Posterior cingulate gyrus (tissue), 11 donors: ENCODE measurements around the gene MIB2.
"Not testable (repeated sequence)": the region's sequence is repeated elsewhere in the genome, so short reads cannot be mapped to it uniquely, and the experiment has no call there.

Source experiments
- DNase-seq, 10 donors: peaks; one replicate each; pipeline versions ENCODE4 v3.0.0 to v3.0.0-alpha.2; 2020 to 2021; ENCODE audit warnings: mixed read lengths in 3 of 10
- intact Hi-C: fragments of 100-400 bp; cut with DNase I; formaldehyde crosslinking; loops from one replicate; pipeline ENCODE4 v1.15.1; 2023

The MIB2 gene

GRCh38 chr1:1625404-1625775 lies 10.1 kb downstream of the MIB2 start:
- peak in 2 of 10 donors; percentile 74 to 80 for DNase-seq
- intact Hi-C loops, result no loop called here

GRCh38 chr1:1625824-1626206 lies 10.5 kb downstream of the MIB2 start:
- peak in 1 of 10 donors; percentile 54 for DNase-seq

DNA sequence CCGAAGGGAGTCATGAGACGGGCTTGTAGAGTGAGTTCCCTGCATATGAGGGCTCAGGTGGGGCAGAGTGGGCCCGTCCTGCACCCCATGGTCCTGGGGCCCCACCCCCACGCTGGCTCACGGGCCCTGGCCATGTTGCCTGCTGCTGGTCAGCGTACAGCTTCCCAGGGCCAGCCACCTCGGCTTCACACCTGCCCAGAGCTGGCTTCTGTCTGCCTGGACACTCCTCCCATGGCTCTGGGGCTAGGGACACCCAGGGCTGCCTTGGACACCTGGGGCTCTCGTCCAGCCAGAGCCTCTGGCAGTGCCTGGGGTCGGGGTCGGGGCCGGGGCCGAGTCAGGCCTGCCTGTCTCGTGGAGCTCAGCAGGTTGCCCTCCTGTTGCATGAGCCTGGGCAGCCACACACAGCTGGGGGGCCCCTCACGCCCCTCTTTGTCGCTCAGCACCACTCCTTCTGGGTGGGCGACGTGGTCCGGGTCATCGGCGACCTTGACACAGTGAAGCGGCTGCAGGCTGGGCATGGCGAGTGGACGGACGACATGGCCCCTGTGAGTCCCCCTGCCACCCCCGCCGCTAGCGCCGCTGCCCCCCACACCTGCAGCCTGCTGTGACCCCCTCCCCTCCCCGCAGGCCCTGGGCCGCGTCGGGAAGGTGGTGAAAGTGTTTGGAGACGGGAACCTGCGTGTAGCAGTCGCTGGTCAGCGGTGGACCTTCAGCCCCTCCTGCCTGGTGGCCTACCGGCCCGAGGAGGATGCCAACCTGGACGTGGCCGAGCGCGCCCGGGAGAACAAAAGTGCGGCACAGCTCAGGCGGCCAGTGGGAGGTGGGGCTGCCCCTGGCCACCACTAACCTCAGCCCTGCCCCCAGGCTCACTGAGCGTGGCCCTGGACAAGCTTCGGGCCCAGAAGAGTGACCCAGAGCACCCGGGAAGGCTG lies 11.2 kb downstream of the MIB2 start:
- intact Hi-C loops, result no loop called here
- DNase-seq, result peak in 3 of 10 donors; percentile 61 to 83 (median 62)

More at GRCh38 chr1:1625824-1626206, 10.5 kb downstream of the MIB2 start:
- intact Hi-C loops, result no loop called here

DNA sequence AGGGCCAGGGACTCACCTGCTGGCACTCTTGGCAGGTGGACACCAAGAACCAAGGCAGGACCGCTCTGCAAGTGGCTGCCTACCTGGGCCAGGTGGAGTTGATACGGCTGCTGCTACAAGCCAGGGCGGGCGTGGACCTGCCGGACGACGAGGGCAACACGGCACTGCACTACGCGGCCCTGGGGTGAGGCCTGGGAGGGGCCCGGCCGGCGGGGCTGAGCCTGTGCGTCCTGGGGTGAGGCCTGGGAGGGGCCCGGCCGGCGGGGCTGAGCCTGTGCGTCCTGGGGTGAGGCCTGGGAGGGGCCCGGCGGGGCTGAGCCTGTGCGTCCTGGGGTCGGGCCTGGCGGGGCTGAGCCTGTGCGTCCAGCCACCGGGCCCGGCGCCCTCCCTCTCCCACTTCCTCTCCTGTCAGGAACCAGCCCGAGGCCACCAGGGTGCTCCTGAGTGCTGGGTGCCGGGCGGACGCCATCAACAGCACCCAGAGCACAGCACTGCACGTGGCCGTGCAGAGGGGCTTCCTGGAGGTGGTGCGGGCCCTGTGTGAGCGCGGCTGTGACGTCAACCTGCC lies 12.0 kb downstream of the MIB2 start:
- intact Hi-C loops, result no loop called here
- DNase-seq, result peak in 2 of 10 donors; percentile 60 to 84

GRCh38 chr1:1627829-1628753 lies 12.8 kb downstream of the MIB2 start:
- intact Hi-C loops, result no loop called here
- peak in 4 of 10 donors; percentile 25 to 80 (median 74) for DNase-seq

- DNase-seq, result peak in 4 of 10 donors; percentile 21 to 84 (median 64)
Observed at GRCh38 chr1:1628754-1629429, 13.6 kb downstream of the MIB2 start.

GRCh38 chr1:1629430-1630190 lies 14.3 kb downstream of the MIB2 start:
- DNase-seq, result peak in 4 of 10 donors; percentile 24 to 76 (median 62)
- intact Hi-C loops, result no loop called here

More at GRCh38 chr1:1628754-1629429, 13.6 kb downstream of the MIB2 start:
- intact Hi-C loops, result no loop called here

DNA sequence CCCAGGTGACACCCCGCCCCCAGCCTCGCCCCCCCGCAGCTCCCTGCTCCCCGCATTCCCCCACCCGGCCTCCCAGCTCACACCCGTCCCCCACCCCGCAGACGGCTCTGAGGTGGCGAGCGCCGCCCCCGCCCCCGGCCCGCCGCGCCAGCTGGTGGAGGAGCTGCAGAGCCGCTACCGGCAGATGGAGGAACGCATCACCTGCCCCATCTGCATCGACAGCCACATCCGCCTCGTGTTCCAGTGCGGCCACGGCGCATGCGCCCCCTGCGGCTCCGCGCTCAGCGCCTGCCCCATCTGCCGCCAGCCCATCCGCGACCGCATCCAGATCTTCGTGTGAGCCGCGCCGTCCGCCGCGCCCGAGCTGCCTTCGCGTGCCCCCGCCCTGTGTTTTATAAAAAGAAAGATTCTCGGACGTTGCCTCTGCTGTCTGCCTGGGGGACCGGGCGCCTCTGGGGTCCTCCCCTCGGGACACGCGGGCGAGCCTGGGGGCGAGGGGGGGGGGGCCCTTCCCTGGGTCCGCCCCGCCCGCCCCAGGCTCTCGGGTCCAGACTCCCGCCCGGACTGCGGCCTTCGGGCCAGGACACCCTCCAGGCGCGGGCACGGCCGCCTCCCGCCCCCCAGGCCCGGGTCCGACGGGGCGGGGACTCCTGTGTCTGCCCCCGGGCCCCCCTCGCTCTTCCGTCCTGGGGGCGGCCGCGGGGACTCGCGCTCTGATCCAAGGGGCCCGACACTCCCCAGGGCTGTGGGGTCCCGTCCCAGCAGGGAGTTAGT lies 15.1 kb downstream of the MIB2 start:
- DNase-seq, result peak in 9 of 10 donors; percentile 34 to 96 (median 68)
- intact Hi-C loops, result no loop called here

- DNase-seq, result peak in 5 of 10 donors; percentile 34 to 91 (median 74)
- intact Hi-C loops, result no loop called here
Observed at GRCh38 chr1:1630965-1631781, 15.9 kb downstream of the MIB2 start.

DNA sequence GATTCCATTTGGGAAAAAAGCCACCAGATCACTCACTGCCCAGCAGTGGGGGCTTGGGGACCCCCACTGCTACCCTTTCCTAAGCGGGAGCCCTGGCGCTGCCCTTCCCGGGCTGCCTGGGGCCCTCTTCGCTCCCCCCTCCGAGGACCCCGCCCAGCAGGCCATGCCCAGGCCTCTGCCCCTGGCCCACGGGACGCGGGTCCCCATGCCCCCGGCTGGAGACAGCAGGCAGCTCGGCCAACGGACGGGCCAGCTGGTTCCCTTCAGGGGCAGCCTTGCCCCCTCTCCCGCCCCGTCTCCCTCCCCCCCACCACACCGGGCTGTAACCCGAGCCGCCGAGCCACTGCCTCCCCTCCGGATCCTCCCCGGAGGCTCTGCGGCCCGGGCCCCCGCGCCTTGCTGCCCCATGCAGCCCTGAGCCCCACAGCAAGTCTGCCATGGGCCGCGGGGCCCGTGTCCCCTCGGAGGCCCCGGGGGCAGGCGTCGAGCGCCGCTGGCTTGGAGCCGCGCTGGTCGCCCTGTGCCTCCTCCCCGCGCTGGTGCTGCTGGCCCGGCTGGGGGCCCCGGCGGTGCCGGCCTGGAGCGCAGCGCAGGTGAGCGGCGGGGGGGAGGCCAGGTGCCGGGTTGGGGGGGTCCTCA lies 16.6 kb downstream of the MIB2 start, which contains the start of gene MMP23B:
TSS of gene MMP23B (plus strand) at position 392 of the 639 bp plus-strand sequence. CDS start at position 438, 46 bp downstream.
- intact Hi-C loops, result no loop called here
- DNase-seq, result peak in 3 of 10 donors; percentile 21 to 81 (median 31)

GRCh38 chr1:1633409-1633808 lies 18.1 kb downstream of the MIB2 start:
- DNase-seq, intact Hi-C loops: not testable (repeated sequence)

DNA sequence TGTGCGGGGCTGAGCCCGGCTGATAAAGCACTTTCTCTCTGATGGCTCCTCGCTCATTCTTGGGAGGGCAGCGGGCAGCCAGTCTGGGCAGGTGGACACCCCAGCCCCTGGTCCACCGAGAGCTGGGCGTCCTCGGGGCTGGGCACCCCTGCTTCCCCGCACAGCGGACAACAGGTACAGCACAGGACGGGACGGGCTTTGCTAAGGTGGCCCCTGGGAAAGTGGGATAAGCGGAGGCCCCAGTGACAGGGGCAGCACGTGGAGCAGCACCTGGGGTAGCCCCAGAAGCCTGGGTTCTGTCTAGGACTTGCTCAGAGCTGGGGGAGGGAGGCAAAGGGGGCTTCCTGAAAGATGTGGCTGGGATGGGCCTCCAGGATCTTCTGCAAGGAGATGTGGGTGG lies 19.3 kb downstream of the MIB2 start:
- peak in 3 of 10 donors; percentile 57 to 81 (median 75) for DNase-seq
- intact Hi-C loops, result not testable (repeated sequence)

- intact Hi-C loops, result not testable (repeated sequence)
- DNase-seq, result peak in 4 of 10 donors; percentile 20 to 71 (median 45)
Observed at GRCh38 chr1:1636621-1637478, 21.6 kb downstream of the MIB2 start.

- DNase-seq, result peak in 2 of 10 donors; percentile 27 to 40
- intact Hi-C loops, result not testable (repeated sequence)
Observed at GRCh38 chr1:1637479-1637875, 22.2 kb downstream of the MIB2 start.

- intact Hi-C loops, result not testable (repeated sequence)
- peak in 4 of 10 donors; percentile 25 to 72 (median 64) for DNase-seq
Observed at GRCh38 chr1:1638528-1638927, 23.2 kb downstream of the MIB2 start.

DNA sequence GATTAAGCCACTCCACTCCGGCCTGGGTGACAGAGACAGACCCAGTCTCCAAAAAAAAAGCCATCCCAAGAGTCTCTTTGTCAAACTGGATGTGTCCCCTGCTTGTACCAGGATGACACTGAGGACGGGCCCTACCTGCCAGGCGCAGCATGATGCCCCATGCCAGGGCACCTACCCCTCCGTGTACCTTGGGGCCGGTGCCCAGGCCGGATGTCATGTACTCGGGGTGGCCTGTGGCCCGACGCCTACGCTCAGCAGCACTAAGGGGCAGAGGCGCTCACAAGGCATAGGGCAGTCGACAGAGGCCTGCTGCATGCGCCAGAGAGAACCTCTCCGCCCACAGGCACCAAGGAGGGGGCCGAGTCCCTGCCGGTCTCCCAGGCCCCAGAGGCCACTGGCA lies 24.1 kb downstream of the MIB2 start:
- intact Hi-C loops, result not testable (repeated sequence)
- DNase-seq, result peak in 1 of 10 donors; percentile 55
